ENCODE data around the gene PDK4. TPM values are rescaled to one million over a fixed set of nuclear protein-coding genes. Genes with fewer than 3 reads are reported as not detected.
A peak's percentile ranks its signal among the peaks of the same experiment; 100 is the strongest.

The PDK4 gene
- total RNA-seq, 1 donor from 2014 or later: not detected

DNA sequence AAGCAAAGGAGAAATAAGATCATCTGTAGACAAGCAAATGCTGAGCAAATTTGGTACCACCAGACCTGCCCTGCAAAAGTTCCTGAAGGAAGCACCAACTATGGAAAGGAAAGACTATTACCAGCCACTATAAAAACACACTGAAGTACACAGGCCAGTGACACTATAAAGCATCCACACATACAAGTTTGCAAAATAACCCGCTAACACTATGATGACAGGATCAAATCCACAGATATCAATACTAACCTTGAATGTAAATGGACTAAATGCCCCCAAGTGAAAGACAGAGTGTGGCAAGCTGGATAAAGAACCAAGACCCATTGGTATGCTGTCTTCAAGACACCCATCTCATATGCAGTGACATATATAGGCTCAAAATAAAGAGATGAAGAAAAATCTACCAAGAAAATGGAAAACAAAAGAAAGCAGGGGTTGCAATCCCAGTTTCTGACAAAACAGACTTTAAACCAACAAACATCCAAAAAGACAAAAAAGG lies 18.2 kb upstream of the PDK4 start:
- Mint-ChIP-seq H3K36me3 (ENCODE audit: unreplicated experiment) (peaks cover 19% of the 10 kb centered on the region), H3K4me3 (ENCODE audit: unreplicated experiment) (no peak overlapping the region), H3K9me3 (ENCODE audit: unreplicated experiment) (no peaks in the 10 kb centered on the region), H3K27me3 (ENCODE audit: unreplicated experiment) (peaks cover 3% of the 10 kb centered on the region), H3K4me1 (ENCODE audit: low read depth, unreplicated experiment) (no peaks in the 10 kb centered on the region), H3K27ac (ENCODE audit: unreplicated experiment) (no peak overlapping the region)
- no peak for DNase-seq
- TF ChIP-seq, protein P1, sequence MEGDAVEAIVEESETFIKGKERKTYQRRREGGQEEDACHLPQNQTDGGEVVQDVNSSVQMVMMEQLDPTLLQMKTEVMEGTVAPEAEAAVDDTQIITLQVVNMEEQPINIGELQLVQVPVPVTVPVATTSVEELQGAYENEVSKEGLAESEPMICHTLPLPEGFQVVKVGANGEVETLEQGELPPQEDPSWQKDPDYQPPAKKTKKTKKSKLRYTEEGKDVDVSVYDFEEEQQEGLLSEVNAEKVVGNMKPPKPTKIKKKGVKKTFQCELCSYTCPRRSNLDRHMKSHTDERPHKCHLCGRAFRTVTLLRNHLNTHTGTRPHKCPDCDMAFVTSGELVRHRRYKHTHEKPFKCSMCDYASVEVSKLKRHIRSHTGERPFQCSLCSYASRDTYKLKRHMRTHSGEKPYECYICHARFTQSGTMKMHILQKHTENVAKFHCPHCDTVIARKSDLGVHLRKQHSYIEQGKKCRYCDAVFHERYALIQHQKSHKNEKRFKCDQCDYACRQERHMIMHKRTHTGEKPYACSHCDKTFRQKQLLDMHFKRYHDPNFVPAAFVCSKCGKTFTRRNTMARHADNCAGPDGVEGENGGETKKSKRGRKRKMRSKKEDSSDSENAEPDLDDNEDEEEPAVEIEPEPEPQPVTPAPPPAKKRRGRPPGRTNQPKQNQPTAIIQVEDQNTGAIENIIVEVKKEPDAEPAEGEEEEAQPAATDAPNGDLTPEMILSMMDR (IDR thresholded peaks at IDR 0.05; ENCODE audit: partially characterized antibody, unreplicated experiment): no peak

DNA sequence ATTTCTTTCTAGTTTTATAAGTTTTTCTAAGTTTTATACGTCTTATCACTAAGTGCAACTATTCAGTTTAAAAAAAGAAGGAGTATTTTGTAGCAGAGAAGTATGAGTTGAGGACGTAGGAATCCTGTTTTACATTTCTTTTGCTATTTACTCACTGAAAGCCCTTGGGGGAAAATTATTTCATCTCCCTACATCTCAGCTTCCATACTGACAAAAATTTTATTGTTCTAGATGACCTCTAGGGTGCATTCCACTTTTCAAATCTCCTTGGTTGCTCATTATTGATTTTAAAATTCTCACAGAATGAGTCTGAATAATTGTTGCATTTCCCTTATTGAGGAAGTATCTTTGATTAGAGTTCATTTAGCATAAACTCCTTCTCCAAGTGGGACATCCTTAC lies 14.9 kb upstream of the PDK4 start:
- no peak overlapping the region for H3K27ac Mint-ChIP-seq (ENCODE audit: unreplicated experiment)
- no peak for DNase-seq
- H3K36me3 Mint-ChIP-seq (ENCODE audit: unreplicated experiment): peaks cover 20% of the 10 kb centered on the region
- H3K27me3 Mint-ChIP-seq (ENCODE audit: unreplicated experiment): peaks cover 3% of the 10 kb centered on the region
- H3K4me1 Mint-ChIP-seq (ENCODE audit: low read depth, unreplicated experiment): peaks cover 17% of the 10 kb centered on the region
- TF ChIP-seq, protein P1 (IDR thresholded peaks at IDR 0.05; ENCODE audit: partially characterized antibody, unreplicated experiment): no peak
- no peaks in the 10 kb centered on the region for H3K9me3 Mint-ChIP-seq (ENCODE audit: unreplicated experiment)
- H3K4me3 Mint-ChIP-seq (ENCODE audit: unreplicated experiment): no peak overlapping the region

DNA sequence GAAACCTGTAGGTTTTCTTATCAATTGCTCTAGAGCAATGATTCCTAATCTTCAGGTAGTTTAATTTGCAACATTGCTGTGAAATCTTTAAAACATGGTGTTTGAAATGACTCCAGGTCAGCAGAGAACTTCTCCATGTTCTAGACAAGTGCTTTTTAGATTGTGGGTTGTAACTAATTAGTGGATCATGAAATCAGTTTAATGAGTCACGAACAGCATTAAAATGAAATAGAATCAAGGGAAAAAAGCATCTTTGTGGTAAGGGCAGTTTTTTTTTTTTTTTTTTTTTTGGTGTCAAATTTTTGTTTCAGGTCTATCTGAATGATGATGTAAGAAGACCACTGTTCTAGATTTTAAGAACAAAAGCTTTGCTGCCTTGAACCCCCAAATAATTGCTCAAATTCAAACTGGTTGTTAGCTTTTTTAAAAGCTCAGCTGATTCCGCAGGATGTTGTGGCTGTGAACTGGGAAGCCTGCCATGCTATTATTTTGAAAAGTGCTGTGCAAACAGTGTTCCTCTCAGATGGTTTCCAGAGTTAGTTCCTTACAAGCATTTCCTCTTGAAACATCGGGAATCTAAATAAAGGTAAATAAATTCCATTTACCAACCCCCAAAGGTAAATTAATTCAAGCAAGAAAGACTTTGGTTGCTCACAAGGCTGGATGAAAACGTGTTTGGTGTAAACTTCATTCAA lies 13.1 kb upstream of the PDK4 start:
- H3K36me3 Mint-ChIP-seq (ENCODE audit: unreplicated experiment): peaks cover 15% of the 10 kb centered on the region
- no peaks in the 10 kb centered on the region for H3K9me3 Mint-ChIP-seq (ENCODE audit: unreplicated experiment)
- peaks cover 3% of the 10 kb centered on the region for H3K27me3 Mint-ChIP-seq (ENCODE audit: unreplicated experiment)
- H3K4me1 Mint-ChIP-seq (ENCODE audit: low read depth, unreplicated experiment): peaks cover 17% of the 10 kb centered on the region
- TF ChIP-seq, protein P1 (IDR thresholded peaks at IDR 0.05; ENCODE audit: partially characterized antibody, unreplicated experiment): no peak
- H3K4me3 Mint-ChIP-seq (ENCODE audit: unreplicated experiment): no peak overlapping the region
- DNase-seq: no peak
- no peak overlapping the region for H3K27ac Mint-ChIP-seq (ENCODE audit: unreplicated experiment)

DNA sequence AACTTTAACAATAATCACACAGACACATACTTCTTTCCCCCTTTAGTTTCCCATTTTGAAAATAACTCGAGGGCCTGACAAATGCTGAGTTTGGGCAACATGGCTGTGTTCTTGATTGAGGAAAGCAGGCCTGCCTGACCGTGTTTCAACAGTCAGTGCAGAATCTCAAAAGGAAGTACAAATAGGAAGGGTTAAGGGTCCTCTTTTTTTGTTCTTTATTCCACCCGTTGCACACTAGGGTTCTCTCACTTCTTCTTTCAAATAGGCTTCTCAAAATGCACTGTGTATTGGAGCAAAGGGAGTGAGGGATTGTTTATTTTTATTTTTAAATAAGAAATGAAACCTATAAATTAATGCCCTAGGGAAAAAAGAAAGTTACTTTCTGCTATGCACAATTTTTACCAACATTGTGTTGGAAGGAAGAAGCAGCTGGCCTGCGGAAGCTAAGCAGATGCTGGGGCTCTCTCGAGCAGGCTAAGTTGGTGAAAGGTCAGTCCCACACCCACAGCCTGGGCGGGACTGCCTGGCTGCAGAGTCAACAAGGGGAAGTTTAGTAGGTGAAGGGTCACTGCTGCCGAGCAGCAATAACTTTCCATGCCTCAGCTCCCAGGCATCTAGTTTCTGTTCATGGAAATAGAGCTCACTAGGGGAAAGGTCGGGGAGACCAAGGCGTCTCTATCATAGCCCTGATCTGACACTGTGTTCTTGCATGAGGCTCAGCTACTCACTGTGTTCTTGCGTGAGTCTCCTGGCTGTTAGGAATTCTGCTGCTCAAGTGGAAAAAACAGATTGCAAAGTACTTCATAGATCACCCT lies 12.2 kb upstream of the PDK4 start:
- H3K4me3 Mint-ChIP-seq (ENCODE audit: unreplicated experiment): peak overlapping the region; percentile 59
- H3K9me3 Mint-ChIP-seq (ENCODE audit: unreplicated experiment): no peaks in the 10 kb centered on the region
- TF ChIP-seq, protein P1 (IDR thresholded peaks at IDR 0.05; ENCODE audit: partially characterized antibody, unreplicated experiment): no peak
- DNase-seq: peak; percentile 56
- H3K27me3 Mint-ChIP-seq (ENCODE audit: unreplicated experiment): peaks cover 3% of the 10 kb centered on the region
- peaks cover 17% of the 10 kb centered on the region for H3K4me1 Mint-ChIP-seq (ENCODE audit: low read depth, unreplicated experiment)
- H3K27ac Mint-ChIP-seq (ENCODE audit: unreplicated experiment): no peak overlapping the region
- H3K36me3 Mint-ChIP-seq (ENCODE audit: unreplicated experiment): peaks cover 6% of the 10 kb centered on the region

DNA sequence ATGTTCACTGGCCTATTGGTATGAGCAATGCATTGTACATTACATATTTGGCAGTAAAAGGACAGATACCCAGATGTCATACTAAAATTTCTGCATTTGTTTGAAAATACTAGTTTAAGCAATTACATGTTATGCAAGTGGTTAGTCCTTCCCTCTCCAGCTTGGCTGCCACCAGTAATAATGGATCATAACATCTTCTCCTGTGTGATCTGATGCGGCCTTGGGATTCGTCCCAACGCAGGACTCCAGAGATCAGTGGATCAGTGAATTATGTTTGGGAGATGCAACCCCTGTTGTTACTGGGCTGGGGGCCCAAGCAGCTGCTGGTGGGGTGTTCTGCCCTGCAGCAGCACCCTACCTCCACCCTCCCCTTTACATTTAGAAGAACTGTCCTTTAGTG lies 11.2 kb upstream of the PDK4 start:
- Mint-ChIP-seq H3K27ac (ENCODE audit: unreplicated experiment) (no peak overlapping the region), H3K4me3 (ENCODE audit: unreplicated experiment) (peak overlapping the region; percentile 3), H3K27me3 (ENCODE audit: unreplicated experiment) (no peaks in the 10 kb centered on the region), H3K9me3 (ENCODE audit: unreplicated experiment) (no peaks in the 10 kb centered on the region), H3K36me3 (ENCODE audit: unreplicated experiment) (peaks cover 4% of the 10 kb centered on the region), H3K4me1 (ENCODE audit: low read depth, unreplicated experiment) (peaks cover 19% of the 10 kb centered on the region)
- TF ChIP-seq, protein P1 (IDR thresholded peaks at IDR 0.05; ENCODE audit: partially characterized antibody, unreplicated experiment): no peak
- DNase-seq: no peak

Data from glutamatergic neuron (in vitro differentiated cells).